Activated T-cell treated with anti-CD3 and anti-CD28 coated beads for 4 hours (primary cell): Measurements from ENCODE around the gene RNASET2.

Experiments used
- DNase-seq: peaks from one replicate; pipeline ENCODE4 v3.0.0-alpha.2; 2020

Gene RNASET2

DNA sequence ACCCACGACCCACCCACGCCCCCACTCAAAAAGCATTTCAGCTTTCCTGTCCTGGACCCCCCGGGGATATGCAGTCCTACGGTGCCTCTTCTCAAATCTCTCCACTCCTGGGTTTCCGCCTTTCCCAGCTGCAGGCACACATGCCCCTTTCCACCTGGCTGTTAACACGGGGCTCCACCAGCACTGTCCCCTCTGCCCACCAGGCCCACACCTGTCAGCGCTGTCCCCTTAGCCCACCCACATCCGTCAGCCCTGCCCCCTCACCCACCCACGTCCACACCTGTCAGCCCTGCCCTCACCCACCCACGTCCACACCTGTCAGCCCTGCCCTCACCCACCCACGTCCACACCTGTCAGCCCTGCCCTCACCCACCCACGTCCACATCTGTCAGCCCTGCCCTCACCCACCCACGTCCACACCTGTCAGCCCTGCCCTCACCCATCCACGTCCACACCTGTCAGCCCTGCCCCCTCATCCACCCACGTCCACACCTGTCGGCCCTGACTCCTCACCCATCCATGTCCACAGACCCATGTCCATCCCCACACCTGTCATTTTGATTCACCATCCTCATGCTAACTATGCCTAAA is 11.6 kb downstream of the RNASET2 start:
- no peak for DNase-seq

DNA sequence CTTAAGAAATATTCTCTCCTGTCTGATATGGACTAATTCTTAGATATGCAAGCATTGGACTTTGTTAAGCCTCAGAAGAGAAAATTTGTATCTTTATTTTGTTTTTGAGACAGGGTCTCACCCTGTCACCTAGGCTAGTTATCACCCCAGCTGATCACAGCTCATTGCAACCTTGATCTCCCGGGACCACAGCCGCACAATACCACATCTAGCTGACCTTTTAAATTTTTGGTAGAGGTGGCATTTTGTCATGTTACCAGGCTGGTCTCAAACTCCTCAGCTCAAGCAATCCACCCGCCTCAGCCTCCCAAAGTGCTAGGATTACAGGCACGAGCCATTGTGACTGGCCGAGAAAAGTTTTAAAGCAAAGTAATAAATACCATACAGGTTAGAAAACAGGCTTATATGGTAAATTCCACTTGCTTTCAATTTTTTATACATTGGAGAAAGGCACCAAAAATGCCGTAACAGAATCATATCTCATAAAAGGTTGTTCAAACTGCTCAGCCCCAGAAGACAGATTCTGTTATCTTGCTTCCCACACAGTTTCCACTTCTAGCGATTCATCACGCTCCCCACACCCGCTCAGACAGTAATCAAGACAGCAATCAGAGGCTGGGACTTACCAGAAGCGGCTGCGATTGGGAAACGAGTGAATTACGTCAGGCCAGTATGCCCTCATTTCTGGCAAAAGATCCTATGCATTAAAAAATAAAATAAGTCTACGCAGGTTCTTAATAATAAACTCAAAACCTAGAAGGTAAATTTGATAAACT is 13.8 kb downstream of the RNASET2 start:
- DNase-seq, result no peak

DNA sequence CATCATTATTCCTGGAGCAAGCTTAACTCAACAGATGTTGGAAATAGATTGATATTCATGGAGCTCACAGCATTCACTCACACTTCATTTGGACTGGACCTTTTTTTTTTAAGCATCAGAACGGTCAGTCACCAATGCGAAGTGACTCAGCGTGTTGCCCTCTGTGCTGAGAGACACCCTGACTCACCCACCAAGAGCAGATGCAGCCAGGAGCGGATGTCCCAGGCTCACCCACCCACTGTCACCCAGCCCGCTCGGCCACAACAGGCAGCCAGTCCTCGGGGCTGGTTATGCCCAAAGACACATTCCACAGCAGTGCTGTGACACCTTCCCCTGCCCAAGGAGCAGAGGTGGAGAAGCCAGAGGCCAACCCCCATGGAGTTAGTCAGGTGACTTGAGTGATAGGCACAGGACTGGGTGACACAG is 15.7 kb downstream of the RNASET2 start:
- no peak for DNase-seq

DNA sequence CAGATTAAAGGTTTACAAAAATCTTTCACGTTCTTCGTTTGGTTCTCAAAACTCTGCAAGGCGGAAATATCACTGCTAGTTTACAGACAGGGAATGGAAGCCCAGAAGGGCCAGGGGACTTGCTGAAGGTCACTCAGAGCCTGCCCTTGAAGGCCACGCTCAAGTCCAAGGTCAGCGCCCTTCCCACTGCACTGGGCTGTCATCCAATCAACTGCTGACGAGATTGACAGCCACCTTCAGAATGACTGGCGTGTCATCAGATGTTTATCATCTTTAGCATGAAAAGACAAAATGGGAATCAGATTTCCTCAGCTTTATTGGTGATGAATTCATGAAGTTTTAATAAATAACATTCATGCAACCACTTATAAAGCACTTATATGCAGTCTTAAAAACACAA is 16.5 kb downstream of the RNASET2 start:
- no peak for DNase-seq

DNA sequence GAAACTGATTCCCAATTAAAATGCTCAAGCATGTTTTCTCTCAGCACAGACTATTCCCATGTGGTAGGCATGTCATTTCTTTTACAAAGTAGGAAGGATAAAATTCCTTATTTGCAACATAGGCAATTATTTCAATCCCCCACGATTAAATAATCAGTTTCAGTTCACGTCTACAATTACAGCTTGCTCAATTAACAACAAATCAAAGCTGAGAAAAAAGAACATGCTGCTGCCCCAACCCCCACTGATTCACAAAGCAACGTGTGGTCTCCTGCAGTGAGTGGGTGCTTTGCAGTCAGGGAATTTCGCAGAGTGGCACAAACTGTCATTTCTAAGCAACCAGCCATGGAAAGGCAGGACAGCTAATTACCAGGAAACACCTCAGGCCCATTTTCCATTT is 17.0 kb downstream of the RNASET2 start:
- no peak for DNase-seq

DNA sequence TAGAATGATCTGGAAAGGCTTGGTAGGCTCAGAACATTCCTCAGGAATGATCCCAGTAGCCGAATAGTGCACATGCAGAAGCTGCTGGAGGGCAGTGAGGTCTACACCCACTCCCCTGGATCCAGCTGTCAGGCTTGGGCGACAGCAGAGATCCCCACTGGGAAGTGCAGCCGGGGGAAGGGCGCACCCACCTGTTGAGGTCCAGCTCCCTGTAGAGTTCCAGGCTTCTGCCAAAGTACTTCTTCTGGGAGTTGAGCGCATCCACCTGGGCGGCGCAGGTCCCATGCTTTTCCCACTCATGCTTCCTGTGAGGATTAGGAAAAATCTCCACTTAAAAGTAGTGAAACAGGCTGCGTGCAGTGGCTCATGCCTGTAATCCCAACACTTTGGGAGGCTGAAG is 17.6 kb downstream of the RNASET2 start:
- DNase-seq, result no peak

DNA sequence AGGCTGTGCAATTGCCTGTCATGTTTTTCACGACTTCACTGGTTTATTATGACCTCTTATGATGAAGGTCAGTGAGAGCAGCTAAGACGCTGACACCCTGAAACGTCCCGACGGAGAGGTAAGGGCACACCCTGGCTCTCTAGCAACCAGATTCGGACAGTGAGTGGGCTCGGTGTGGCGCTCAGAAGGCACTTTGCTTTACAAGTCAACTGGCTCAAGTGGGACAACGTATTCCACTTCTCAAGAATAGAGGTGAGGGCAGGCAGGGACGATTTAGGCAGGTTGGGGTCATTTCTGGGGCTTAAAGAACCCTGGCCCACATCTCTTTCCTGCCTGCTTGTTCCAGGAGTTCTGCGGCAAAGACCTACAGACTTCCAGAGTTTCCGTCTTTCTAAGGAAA is 18.2 kb downstream of the RNASET2 start:
- no peak for DNase-seq

DNA sequence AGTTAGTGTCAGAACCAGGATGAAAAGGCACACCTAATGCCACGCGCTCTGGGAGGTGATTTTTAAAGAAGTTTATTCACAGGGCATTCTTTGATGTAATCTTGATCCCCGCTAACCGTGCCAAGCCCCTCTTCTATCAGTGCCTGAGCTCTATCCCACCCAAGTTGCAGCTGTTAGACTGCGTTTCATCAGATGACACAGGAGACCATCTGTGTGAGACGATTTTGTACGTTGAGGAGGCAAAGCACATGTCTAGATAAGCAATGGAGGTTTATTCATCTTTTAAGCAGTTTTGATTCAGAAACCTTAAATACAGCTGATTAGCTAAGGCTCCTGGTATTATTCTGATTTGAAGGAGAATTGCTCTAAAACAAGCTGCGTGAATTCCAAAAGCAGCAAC is 18.6 kb downstream of the RNASET2 start:
- DNase-seq, result no peak

DNA sequence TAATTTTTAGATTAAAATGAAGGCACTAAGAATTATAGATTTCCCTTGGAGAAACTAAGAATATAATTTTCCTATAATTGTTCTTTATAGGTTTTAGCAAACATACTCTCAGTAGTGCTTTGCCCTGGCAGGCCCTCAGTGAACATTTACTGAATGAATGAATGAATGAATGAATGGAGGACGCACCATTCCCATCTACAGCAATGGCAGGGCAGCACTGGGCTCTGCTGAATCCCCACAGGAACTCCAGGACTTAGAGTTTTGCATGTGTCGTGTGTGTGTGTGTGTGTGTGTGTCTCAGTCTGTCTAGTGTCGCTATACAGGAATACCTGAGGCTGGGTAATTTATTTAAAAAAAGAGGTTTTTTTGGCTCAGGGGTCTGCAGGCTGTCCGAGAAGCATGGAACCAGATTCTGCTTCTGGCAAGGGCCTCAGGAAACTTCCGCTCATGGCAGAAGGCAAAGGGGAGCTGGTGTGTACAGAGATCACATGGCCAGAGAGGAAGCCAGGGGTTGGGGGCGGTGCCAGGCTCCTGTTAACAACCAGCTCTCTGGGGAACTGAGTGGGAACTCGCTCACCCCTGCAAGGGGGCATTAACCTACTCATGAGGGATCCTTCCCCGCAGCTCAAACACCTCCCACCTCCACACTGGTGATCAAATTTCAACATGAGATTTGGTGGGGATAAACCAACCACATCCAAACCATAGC is 20.1 kb downstream of the RNASET2 start:
- DNase-seq, result no peak

DNA sequence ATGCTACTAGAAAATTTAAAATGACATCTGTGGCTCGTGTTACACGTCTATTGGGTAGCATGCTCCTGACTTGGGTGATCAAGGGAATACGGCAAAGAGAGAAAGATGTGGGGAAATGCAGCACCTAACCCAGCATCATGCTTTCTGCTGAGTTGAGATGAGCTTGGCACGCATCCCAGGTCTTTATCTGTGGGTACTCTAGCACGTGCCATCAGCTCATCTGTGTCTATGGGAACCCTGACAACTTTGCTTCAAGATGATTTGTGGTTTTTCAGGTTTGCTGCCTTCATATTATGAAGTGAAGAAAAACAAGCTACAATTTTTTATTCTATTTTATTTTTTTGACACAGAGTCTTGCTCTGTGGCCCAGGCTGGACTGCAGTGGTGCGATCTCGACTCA is 21.0 kb downstream of the RNASET2 start:
- DNase-seq, result no peak

DNA sequence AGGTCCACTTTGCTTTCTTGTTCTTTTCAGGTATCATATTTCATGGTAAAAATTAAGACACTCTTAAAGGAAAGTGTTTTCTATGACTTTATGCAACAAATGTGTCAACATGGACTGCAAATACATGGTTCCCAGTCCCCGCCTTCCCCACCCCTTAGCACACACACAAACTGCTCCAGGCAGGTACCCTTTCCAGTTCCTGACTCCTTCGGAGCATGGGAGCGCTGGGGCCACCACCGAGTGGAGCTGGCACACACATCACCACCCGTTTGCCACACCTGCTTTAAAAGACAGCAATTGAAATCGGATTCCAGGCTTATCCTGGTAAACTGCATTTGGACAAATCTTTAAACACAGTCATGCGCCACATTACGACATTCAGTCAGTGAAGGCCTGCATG is 22.2 kb downstream of the RNASET2 start:
- no peak for DNase-seq

DNA sequence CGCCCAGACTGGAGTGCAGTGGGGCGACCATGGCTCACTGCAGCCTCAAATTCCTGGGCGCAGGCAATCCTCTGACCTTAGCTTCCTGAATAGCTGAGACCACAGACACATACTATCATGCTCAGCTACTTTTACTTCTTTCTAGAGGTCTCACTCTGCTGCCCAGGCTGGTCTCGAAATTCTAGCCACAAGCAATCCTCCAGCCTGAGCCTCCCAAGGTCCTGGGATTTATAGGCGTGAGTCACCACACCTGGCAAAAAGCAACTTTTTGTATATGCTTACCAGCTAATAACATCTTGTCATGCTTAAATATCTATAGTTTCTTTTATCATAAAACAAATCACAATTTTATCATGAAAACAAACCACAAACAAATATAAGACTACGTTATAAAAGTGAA is 23.0 kb downstream of the RNASET2 start:
- no peak for DNase-seq

DNA sequence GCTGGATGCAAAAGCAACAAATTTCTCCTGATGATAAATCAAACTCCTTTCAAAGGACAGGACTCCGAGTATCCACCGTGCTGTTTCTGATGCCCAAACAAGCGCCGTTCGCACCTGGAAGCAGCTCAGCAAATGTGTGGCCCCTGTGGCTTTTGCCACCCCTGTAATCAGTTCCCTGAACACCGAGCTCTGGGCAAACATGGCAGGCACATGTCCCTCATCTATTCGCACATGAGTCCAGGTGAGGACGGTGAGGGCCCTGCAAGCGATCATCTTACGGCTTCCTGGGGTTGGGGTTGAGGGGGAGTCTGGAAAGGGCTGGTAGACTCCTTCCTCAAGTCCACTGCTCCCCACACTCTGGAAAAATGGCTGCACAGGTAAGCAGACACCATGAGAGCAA is 23.7 kb downstream of the RNASET2 start:
- no peak for DNase-seq

DNA sequence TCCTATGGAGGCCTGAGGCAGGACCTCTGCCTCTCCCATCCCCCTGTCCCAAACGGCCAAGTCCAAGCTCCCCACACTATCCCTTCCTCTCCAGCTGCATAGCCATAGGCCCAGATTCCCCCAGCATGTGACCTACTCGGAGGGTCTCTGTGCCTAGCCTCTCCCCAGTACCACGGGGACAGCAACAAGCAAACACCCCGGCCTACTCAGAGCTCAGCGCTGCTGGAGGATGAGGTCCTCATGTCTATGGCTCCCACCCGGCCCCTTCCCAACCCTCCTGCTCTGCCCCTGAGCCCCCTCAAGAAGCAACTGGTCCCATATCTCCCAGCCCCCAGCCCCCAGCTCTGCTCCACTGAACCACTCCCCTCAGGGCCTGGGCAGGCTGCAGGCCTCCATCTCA is 24.2 kb downstream of the RNASET2 start:
- no peak for DNase-seq

DNA sequence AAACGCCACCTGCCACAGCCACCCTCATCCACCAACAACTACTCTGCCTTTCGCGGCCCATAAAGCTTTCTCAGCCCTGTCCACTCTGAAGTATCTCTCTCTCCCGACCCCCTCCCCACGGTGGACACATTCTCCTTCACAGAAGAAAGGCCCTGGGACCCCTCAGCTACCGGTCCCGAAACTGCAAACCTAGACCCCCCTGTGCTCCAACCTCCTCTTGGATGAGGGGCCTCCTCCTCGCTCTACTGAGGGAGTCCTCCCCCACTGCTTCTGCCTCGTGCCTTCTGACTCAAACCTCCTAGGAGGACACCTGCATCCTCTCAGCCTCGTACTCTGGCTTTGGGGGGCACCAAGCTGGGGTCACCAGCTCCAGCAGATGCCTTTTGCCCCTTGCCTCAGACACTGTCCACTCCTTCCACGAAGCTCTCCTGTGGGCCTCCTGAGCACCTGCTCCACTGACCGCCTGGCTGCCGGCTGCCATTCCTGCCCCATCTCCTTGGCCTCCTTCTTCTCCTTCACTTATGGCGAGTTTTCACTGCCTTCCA is 24.9 kb downstream of the RNASET2 start:
- no peak for DNase-seq

DNA sequence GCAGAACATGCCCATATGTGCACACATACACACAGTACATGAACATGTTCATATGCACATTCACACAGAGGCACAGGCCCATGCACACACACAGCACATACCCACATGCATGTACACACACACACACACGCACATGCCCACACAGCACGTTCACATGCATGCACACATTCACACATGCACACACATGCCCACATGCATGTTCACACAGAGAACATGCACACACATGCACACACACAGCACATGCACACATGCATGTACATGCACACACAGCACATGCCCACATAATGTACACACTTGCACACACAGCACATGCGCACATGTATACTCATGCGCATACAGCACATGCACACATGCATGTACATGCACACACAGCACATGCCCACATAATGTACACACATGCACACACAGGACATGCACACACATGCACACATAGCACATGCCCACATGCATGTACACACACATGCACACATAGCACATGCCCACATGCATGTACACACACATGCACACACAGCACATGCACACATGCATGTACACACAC is 25.9 kb downstream of the RNASET2 start:
- no peak for DNase-seq

DNA sequence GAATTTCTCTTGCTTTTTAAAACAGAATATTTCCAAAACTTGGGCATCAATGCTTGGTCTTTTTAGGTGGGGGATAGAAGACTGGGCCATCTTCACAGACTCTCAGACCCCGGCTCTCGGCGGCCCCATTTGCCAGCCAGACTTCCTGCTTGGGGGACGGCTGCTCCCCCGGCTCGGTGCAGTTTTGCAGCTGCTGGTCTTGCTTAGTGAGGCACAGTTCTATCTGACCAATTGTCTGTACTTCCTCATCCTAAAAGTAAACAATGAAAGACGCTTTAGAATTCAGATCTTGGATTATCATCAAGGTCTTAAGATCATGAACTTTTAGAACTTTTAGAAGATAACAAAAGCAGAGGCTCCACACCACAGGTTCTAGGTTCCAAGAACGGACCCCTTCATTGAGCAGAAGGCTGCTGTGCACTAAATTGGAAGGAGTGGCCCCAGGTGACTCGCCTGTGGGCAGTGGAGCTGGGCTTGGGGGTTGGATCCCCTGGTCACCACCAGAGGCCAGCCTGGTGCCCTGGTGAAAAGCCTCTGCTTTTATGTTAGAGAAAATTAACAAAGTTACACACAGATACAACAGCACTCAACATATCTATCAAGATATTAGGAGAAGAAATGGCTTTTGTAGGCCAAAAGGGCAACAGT is 26.7 kb downstream of the RNASET2 start:
- no peak for DNase-seq

DNA sequence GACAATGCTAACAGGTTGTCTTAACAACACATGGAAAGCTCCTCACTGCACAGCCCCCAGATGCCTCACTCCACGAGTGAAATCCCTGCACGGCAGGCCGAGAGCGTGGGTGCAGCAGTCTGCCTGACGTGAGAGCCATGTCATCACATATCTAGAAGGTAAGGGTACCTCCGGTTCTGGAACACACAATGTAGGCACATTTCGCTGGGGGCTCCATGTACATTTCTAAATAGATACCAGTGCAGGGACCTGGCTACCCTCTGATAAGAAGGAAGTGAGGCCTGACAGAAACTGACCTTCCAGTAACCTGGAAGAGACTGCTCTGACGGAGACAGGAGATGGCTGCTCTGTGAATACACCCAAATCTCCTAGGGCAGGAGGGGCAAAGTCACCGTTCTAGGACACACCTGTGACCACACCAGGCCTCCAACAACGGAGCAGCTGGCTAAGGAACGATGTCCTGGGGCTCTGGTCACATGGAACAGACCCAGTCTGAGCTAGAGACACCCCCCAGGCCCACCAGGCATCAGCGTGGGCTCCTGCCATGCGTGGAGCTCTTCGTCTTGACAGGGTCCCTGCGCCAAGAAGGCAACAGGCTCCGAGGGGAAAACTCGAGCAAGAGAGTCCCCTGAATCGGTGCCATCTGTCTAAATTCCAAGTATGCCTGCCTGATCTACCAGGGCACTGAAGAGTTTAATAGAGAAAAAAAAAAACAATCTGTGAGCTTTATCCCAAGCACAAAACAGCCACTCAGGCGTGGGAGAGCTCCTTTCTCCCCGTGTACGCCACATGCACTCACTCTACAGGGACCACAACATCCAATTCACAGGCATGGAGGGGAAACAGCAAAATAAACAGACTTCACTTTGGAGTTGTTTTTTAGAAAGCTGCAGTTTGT is 27.5 kb downstream of the RNASET2 start:
- DNase-seq, result no peak

DNA sequence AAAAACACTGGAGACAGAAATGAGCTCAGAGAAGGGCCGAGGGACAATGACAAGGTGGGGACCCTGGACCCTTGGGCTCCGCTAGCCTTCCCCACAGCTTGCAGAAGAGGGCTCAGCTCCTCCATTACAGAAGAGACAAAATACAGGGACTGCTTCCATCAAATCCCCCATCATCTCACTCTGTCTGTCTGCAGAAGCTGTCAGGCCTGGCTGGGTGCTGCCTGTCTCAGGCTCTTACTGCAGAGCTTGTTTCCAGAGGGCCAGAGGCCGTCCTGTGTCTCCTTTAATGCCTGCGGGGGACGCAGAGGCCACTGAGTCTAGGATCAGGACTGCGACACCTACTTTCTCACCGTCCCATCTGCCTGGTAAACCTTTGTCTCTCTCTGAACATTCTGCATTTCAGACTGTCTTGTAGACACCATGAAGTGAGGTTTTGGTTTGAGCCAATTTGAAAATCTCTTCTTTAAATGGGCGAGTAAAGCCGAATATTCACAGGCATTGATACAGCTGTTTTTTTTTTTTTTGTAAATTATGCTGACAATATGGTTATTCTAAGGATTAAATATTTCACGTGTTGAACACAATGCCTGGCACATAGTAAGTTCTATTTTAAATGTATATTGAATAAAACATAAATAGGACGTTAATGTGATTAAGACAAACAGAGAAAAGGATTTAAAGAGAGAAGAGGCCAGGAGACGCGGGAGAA is 28.3 kb downstream of the RNASET2 start:
- DNase-seq, result no peak

DNA sequence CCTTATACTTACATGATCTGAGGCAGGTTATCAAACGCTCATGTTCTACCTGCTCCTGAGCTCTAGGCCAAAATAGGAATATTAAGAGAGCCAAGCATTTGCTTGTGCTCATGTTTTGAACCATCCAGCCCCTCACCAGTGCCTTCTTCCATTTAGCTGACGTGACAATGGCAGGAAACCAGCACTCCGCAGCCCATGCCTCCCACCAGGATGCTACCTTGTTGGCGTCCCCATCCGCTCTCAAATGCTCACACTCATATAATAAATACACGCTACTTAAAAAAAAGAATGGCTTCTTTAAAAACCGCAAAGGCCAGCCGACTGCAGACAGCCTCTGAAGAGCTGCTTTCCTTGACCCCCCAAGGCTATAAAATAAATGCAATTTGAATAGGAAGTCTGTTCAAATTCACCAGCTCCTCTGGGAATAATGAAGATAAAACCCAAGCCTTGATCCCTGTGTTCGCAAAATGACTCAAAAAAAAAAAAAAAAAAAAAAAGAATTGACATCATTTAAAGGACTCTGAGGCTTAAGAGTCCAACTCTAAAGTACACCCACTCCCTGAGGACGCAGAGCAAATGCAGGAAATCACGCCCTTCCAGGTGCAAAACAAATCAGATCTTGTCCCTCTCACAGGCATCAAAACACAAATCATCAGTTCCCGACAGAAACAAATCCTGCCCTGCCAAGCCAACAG is 29.0 kb downstream of the RNASET2 start:
- no peak for DNase-seq

DNA sequence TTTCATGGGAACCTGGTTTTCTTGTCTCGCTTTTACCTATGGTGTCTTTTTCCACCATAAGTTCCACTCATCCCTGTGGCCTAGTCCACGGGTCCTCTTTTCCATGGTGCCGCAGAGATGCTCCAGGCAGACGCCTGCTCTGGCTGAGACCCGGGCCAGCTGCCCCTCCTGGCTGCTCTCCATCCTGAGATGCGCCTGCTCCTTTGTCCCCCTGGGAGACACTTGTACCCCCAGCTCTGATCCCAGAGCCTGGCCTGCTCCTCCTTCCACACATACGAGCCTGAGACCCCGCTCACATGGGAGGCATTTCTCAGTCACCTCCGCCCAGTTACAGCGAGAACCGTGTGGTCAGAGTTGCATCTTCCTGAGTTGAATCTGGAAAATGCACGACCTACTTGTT is 29.6 kb downstream of the RNASET2 start:
- DNase-seq, result no peak
